ENCODE measurements around the gene OR2V1. TPM values are rescaled to one million over a fixed set of nuclear protein-coding genes. Genes with fewer than 3 reads are reported as not detected.

Gene OR2V1
- total RNA-seq, 1 donor from 2014 or later: not detected

- Mint-ChIP-seq H3K36me3 (ENCODE audit: unreplicated experiment) (no peaks in the 10 kb centered on the region), H3K4me1 (ENCODE audit: unreplicated experiment) (peaks cover 8% of the 10 kb centered on the region), H3K4me3 (ENCODE audit: unreplicated experiment) (no peak overlapping the region), H3K27ac (ENCODE audit: unreplicated experiment) (no peak overlapping the region), H3K27me3 (ENCODE audit: unreplicated experiment) (peaks cover 29% of the 10 kb centered on the region), H3K9me3 (ENCODE audit: unreplicated experiment) (peaks cover 5% of the 10 kb centered on the region)
- DNase-seq (ENCODE audit: extremely low spot score, unreplicated experiment): no peak
- no peak for TF ChIP-seq CTCF (IDR thresholded peaks at IDR 0.05)
Observed at GRCh38 chr5:181156758-181157157, 25.8 kb upstream of the OR2V1 start.

GRCh38 chr5:181153814-181154213, 22.8 kb upstream of the OR2V1 start:
- H3K36me3 Mint-ChIP-seq (ENCODE audit: unreplicated experiment): no peaks in the 10 kb centered on the region
- H3K9me3 Mint-ChIP-seq (ENCODE audit: unreplicated experiment): peaks cover 5% of the 10 kb centered on the region
- no peaks in the 10 kb centered on the region for H3K4me1 Mint-ChIP-seq (ENCODE audit: unreplicated experiment)
- H3K4me3 Mint-ChIP-seq (ENCODE audit: unreplicated experiment): no peak overlapping the region
- peaks cover 40% of the 10 kb centered on the region for H3K27me3 Mint-ChIP-seq (ENCODE audit: unreplicated experiment)
- TF ChIP-seq CTCF (IDR thresholded peaks at IDR 0.05): no peak
- no peak overlapping the region for H3K27ac Mint-ChIP-seq (ENCODE audit: unreplicated experiment)
- DNase-seq (ENCODE audit: extremely low spot score, unreplicated experiment): no peak

- TF ChIP-seq CTCF (IDR thresholded peaks at IDR 0.05): no peak
- no peaks in the 10 kb centered on the region for H3K36me3 Mint-ChIP-seq (ENCODE audit: unreplicated experiment)
- peaks cover 41% of the 10 kb centered on the region for H3K27me3 Mint-ChIP-seq (ENCODE audit: unreplicated experiment)
- no peak overlapping the region for H3K4me3 Mint-ChIP-seq (ENCODE audit: unreplicated experiment)
- peaks cover 5% of the 10 kb centered on the region for H3K9me3 Mint-ChIP-seq (ENCODE audit: unreplicated experiment)
- no peak overlapping the region for H3K27ac Mint-ChIP-seq (ENCODE audit: unreplicated experiment)
- DNase-seq (ENCODE audit: extremely low spot score, unreplicated experiment): no peak
- no peaks in the 10 kb centered on the region for H3K4me1 Mint-ChIP-seq (ENCODE audit: unreplicated experiment)
Observed at GRCh38 chr5:181152406-181152805, 21.4 kb upstream of the OR2V1 start.

- TF ChIP-seq CTCF (IDR thresholded peaks at IDR 0.05): no peak
- Mint-ChIP-seq H3K4me1 (ENCODE audit: unreplicated experiment) (no peaks in the 10 kb centered on the region), H3K27me3 (ENCODE audit: unreplicated experiment) (peaks cover 38% of the 10 kb centered on the region), H3K36me3 (ENCODE audit: unreplicated experiment) (no peaks in the 10 kb centered on the region), H3K27ac (ENCODE audit: unreplicated experiment) (no peak overlapping the region), H3K4me3 (ENCODE audit: unreplicated experiment) (no peak overlapping the region), H3K9me3 (ENCODE audit: unreplicated experiment) (peaks cover 5% of the 10 kb centered on the region)
- no peak for DNase-seq (ENCODE audit: extremely low spot score, unreplicated experiment)
Observed at GRCh38 chr5:181151146-181151545, 20.2 kb upstream of the OR2V1 start.

GRCh38 chr5:181149806-181150733, 19.1 kb upstream of the OR2V1 start:
- Mint-ChIP-seq H3K4me3 (ENCODE audit: unreplicated experiment) (no peak overlapping the region), H3K9me3 (ENCODE audit: unreplicated experiment) (peaks cover 5% of the 10 kb centered on the region), H3K36me3 (ENCODE audit: unreplicated experiment) (no peaks in the 10 kb centered on the region), H3K27ac (ENCODE audit: unreplicated experiment) (no peak overlapping the region), H3K4me1 (ENCODE audit: unreplicated experiment) (no peaks in the 10 kb centered on the region), H3K27me3 (ENCODE audit: unreplicated experiment) (peaks cover 32% of the 10 kb centered on the region)
- TF ChIP-seq CTCF (IDR thresholded peaks at IDR 0.05): no peak
- no peak for DNase-seq (ENCODE audit: extremely low spot score, unreplicated experiment)

Measured in osteocyte (in vitro differentiated cells).